Stimulated activated CD8-positive, alpha-beta memory T cell treated with anti-CD3 and anti-CD28 coated beads, Interleukin-12 subunit alpha, Interleukin-12 subunit beta, amount 100 ng/mL, for 24 hours (primary cell): Measurements from ENCODE around the gene CTIF.

Experiments used
- DNase-seq: peaks from one replicate; pipeline ENCODE4 v3.0.0-alpha.2; 2020; ENCODE audit errors: extremely low read depth

Gene CTIF

GRCh38 chr18:48818329-48819254, 279.8 kb downstream of the CTIF start:
- DNase-seq = no peak

- no peak for DNase-seq
These were observed 280.4 kb downstream of the CTIF start for GRCh38 chr18:48819276-48819675.

- no peak for DNase-seq
These were observed 281.1 kb downstream of the CTIF start for GRCh38 chr18:48819781-48820482.

- no peak for DNase-seq
These were observed 281.8 kb downstream of the CTIF start for GRCh38 chr18:48820483-48821250.

GRCh38 chr18:48821251-48821590, 282.4 kb downstream of the CTIF start:
- DNase-seq = no peak

GRCh38 chr18:48821845-48822244, 283.0 kb downstream of the CTIF start:
- DNase-seq = no peak

- DNase-seq = no peak
These were observed 285.6 kb downstream of the CTIF start for GRCh38 chr18:48824231-48824970.

GRCh38 chr18:48825101-48825745, 286.4 kb downstream of the CTIF start:
- DNase-seq = no peak

GRCh38 chr18:48826271-48826670, 287.4 kb downstream of the CTIF start:
- DNase-seq = no peak

GRCh38 chr18:48826806-48827205, 288.0 kb downstream of the CTIF start:
- DNase-seq = no peak

- DNase-seq = no peak
These were observed 288.7 kb downstream of the CTIF start for GRCh38 chr18:48827291-48828193.

- DNase-seq = no peak
These were observed 289.3 kb downstream of the CTIF start for GRCh38 chr18:48828194-48828545.

- no peak for DNase-seq
These were observed 290.0 kb downstream of the CTIF start for GRCh38 chr18:48828691-48829442.

- DNase-seq = no peak
These were observed 290.8 kb downstream of the CTIF start for GRCh38 chr18:48829443-48830149.

- DNase-seq = no peak
These were observed 292.4 kb downstream of the CTIF start for GRCh38 chr18:48831113-48831759.

- no peak for DNase-seq
These were observed 293.0 kb downstream of the CTIF start for GRCh38 chr18:48831802-48832201.

- DNase-seq = no peak
These were observed 294.3 kb downstream of the CTIF start for GRCh38 chr18:48832938-48833700.
